OCI-LY1 (cell line): Measurements from ENCODE around the gene FAM204A.

ENCODE experiments used
- H2AFZ ChIP-seq: fragments of 200-600 bp; sonication (generic), shearing (Covaris generic); 2 replicates; pipeline ENCODE4 v1.6.0; 2014; ENCODE audit warnings: antibody characterized with exemption, mild to moderate bottlenecking, low read length
- H3F3A ChIP-seq: fragments of 200-600 bp; sonication (generic), shearing (Covaris generic); 2 replicates; pipeline ENCODE4 v1.6.0; 2014; ENCODE audit warnings: mild to moderate bottlenecking, antibody characterized with exemption, low read length, moderate library complexity; ENCODE audit not compliant: insufficient read depth
- H3K27ac ChIP-seq: fragments of 200-600 bp; sonication (generic); 2 replicates; pipeline ENCODE4 v1.5.1; 2014; ENCODE audit warnings: low read length, mixed run types, mild to moderate bottlenecking, low read depth; ENCODE audit not compliant: poor library complexity, severe bottlenecking
- H3K27me3 ChIP-seq: fragments of 200-600 bp; sonication (generic); 2 replicates; pipeline ENCODE4 v1.6.0; 2014; ENCODE audit warnings: antibody characterized with exemption, mild to moderate bottlenecking, low read length, moderate library complexity; ENCODE audit not compliant: insufficient read depth
- H3K36me3 ChIP-seq: fragments of 200-600 bp; sonication (generic); 2 replicates; pipeline ENCODE4 v1.6.1; 2014; ENCODE audit warnings: mild to moderate bottlenecking, antibody characterized with exemption, low read length, moderate library complexity, mixed read lengths; ENCODE audit not compliant: insufficient read depth
- H3K4me1 ChIP-seq: fragments of 200-600 bp; sonication (generic); 2 replicates; pipeline ENCODE4 v1.5.1; 2014; ENCODE audit warnings: mild to moderate bottlenecking, low read length, moderate library complexity; ENCODE audit not compliant: insufficient read depth, severe bottlenecking
- H3K4me2 ChIP-seq: fragments of 200-600 bp; sonication (generic), shearing (Covaris generic); 2 replicates; pipeline ENCODE4 v1.6.1; 2014; ENCODE audit warnings: low read length
- H3K4me3 ChIP-seq: fragments of 200-600 bp; sonication (generic); 2 replicates; pipeline ENCODE4 v1.5.1; 2014; ENCODE audit warnings: low read length, low read depth, mild to moderate bottlenecking, mixed read lengths; ENCODE audit not compliant: poor library complexity, severe bottlenecking
- H3K79me2 ChIP-seq: fragments of 200-600 bp; shearing (Covaris generic); 2 replicates; pipeline ENCODE4 v1.6.1; 2016; ENCODE audit warnings: mixed run types, low read length, mixed read lengths; ENCODE audit not compliant: insufficient read depth
- H3K9ac ChIP-seq: fragments of 200-600 bp; sonication (generic), shearing (Covaris generic); 2 replicates; pipeline ENCODE4 v1.6.1; 2014; ENCODE audit warnings: mild to moderate bottlenecking, low read length, mixed read lengths
- H3K9me2 ChIP-seq: fragments of 200-600 bp; sonication (generic), shearing (Covaris generic); 2 replicates; pipeline ENCODE4 v1.6.1; 2014; ENCODE audit warnings: low read depth, mild to moderate bottlenecking, low read length, mixed read lengths
- H3K9me3 ChIP-seq: fragments of 200-600 bp; shearing (Covaris generic); 2 replicates; pipeline ENCODE4 v1.6.1; 2014; ENCODE audit warnings: low read length, mixed read lengths
- H4K20me1 ChIP-seq: fragments of 200-600 bp; sonication (generic), shearing (Covaris generic); 2 replicates; pipeline ENCODE4 v1.6.0; 2016; ENCODE audit warnings: mild to moderate bottlenecking, low read length; ENCODE audit not compliant: insufficient read depth
- CTCF ChIP-seq: fragments of 200-600 bp; sonication (generic), shearing (Covaris generic); IDR thresholded peaks from 2 replicates; pipeline ENCODE4 v1.5.1; 2017; ENCODE audit warnings: mild to moderate bottlenecking, antibody characterized with exemption, low read length, moderate library complexity, mixed read lengths
- EZH2 ChIP-seq: fragments of 200-600 bp; sonication (generic), shearing (Covaris generic); IDR thresholded peaks from 2 replicates; pipeline ENCODE4 v1.8.0; 2017; ENCODE audit warnings: borderline replicate concordance, mixed run types, mild to moderate bottlenecking, antibody characterized with exemption, low read length, moderate library complexity, mixed read lengths

The FAM204A gene

GRCh38 chr10:118251791-118252190 lies 90.3 kb downstream of the FAM204A start:
- no peak overlapping the region for H3K9ac ChIP-seq
- no peak overlapping the region for H2AFZ ChIP-seq
- no peak overlapping the region for H3K4me3 ChIP-seq
- no peak overlapping the region for H3K27ac ChIP-seq
- no peaks in the 10 kb centered on the region for H3K9me2 ChIP-seq
- H3K79me2 ChIP-seq: no peaks in the 10 kb centered on the region
- H3K4me2 ChIP-seq: no peak overlapping the region
- no peaks in the 10 kb centered on the region for H3F3A ChIP-seq
- no peak for TF ChIP-seq CTCF
- TF ChIP-seq EZH2: no peak
- no peaks in the 10 kb centered on the region for H3K9me3 ChIP-seq
- no peaks in the 10 kb centered on the region for H4K20me1 ChIP-seq
- H3K4me1 ChIP-seq: no peaks in the 10 kb centered on the region
- H3K36me3 ChIP-seq: no peaks in the 10 kb centered on the region
- H3K27me3 ChIP-seq: no peaks in the 10 kb centered on the region; the same call in 1 of the 2 replicates

GRCh38 chr10:118249714-118250113 lies 92.4 kb downstream of the FAM204A start:
- Histone ChIP-seq H3F3A (no peaks in the 10 kb centered on the region), H3K36me3 (no peaks in the 10 kb centered on the region), H3K9ac (no peak overlapping the region), H3K4me3 (no peak overlapping the region), H3K27me3 (no peaks in the 10 kb centered on the region), H3K9me2 (no peaks in the 10 kb centered on the region), H3K9me3 (no peaks in the 10 kb centered on the region), H3K27ac (no peak overlapping the region), H3K79me2 (no peaks in the 10 kb centered on the region), H2AFZ (no peak overlapping the region), H4K20me1 (no peaks in the 10 kb centered on the region), H3K4me1 (no peaks in the 10 kb centered on the region), H3K4me2 (no peak overlapping the region)
- TF ChIP-seq EZH2 (no peak), CTCF (no peak)
